ENCODE results near the gene NRXN3.

DNA sequence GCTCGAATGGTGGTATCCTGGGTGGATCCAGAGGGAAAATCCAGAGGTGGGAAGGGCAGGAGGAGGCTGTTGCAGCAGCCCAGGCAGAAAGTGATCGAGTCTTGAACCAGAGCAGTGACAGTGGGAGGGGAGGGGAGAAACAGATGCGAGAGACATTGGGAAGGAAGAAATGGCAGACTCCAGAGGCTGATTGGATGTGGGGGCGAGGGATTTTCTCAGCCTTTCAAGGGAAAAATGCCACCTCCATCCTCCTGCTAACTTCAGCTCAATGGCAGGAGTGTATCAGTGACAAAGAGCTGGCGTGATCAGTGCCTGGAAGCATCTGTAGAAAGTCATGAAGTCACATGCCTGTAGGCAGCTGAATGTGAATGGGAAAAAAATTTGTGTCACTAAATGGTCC is 38.6 kb upstream of the NRXN3 start:
- TF ChIP-seq YY1 (IDR thresholded peaks at IDR 0.05), result no peak
- TF ChIP-seq GABPA (IDR thresholded peaks at IDR 0.05 in 1 of 2, conservative IDR thresholded peaks at IDR 0.05 in 1 of 2), result no peak
- TF ChIP-seq, protein P1, sequence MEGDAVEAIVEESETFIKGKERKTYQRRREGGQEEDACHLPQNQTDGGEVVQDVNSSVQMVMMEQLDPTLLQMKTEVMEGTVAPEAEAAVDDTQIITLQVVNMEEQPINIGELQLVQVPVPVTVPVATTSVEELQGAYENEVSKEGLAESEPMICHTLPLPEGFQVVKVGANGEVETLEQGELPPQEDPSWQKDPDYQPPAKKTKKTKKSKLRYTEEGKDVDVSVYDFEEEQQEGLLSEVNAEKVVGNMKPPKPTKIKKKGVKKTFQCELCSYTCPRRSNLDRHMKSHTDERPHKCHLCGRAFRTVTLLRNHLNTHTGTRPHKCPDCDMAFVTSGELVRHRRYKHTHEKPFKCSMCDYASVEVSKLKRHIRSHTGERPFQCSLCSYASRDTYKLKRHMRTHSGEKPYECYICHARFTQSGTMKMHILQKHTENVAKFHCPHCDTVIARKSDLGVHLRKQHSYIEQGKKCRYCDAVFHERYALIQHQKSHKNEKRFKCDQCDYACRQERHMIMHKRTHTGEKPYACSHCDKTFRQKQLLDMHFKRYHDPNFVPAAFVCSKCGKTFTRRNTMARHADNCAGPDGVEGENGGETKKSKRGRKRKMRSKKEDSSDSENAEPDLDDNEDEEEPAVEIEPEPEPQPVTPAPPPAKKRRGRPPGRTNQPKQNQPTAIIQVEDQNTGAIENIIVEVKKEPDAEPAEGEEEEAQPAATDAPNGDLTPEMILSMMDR (IDR thresholded peaks at IDR 0.05; ENCODE audit: low read depth, low read length, missing input control), result no peak
- TF ChIP-seq, protein P2, sequence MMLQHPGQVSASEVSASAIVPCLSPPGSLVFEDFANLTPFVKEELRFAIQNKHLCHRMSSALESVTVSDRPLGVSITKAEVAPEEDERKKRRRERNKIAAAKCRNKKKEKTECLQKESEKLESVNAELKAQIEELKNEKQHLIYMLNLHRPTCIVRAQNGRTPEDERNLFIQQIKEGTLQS (IDR thresholded peaks at IDR 0.05), result no peak
- TF ChIP-seq, protein P3, sequence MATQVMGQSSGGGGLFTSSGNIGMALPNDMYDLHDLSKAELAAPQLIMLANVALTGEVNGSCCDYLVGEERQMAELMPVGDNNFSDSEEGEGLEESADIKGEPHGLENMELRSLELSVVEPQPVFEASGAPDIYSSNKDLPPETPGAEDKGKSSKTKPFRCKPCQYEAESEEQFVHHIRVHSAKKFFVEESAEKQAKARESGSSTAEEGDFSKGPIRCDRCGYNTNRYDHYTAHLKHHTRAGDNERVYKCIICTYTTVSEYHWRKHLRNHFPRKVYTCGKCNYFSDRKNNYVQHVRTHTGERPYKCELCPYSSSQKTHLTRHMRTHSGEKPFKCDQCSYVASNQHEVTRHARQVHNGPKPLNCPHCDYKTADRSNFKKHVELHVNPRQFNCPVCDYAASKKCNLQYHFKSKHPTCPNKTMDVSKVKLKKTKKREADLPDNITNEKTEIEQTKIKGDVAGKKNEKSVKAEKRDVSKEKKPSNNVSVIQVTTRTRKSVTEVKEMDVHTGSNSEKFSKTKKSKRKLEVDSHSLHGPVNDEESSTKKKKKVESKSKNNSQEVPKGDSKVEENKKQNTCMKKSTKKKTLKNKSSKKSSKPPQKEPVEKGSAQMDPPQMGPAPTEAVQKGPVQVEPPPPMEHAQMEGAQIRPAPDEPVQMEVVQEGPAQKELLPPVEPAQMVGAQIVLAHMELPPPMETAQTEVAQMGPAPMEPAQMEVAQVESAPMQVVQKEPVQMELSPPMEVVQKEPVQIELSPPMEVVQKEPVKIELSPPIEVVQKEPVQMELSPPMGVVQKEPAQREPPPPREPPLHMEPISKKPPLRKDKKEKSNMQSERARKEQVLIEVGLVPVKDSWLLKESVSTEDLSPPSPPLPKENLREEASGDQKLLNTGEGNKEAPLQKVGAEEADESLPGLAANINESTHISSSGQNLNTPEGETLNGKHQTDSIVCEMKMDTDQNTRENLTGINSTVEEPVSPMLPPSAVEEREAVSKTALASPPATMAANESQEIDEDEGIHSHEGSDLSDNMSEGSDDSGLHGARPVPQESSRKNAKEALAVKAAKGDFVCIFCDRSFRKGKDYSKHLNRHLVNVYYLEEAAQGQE (IDR thresholded peaks at IDR 0.05), result no peak
- TF ChIP-seq, protein P4, sequence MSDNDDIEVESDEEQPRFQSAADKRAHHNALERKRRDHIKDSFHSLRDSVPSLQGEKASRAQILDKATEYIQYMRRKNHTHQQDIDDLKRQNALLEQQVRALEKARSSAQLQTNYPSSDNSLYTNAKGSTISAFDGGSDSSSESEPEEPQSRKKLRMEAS (IDR thresholded peaks at IDR 0.05), result no peak
- no peak for TF ChIP-seq EGR1 (IDR thresholded peaks at IDR 0.05; ENCODE audit: low read depth in 2 of 2)
- no peak for TF ChIP-seq RAD21 (IDR thresholded peaks at IDR 0.05)
- no peak for TF ChIP-seq TAF1 (conservative IDR thresholded peaks at IDR 0.05)
- no peak for TF ChIP-seq JUND (IDR thresholded peaks at IDR 0.05)
- no peak for TF ChIP-seq SP1 (IDR thresholded peaks at IDR 0.05)
- TF ChIP-seq, protein P5, sequence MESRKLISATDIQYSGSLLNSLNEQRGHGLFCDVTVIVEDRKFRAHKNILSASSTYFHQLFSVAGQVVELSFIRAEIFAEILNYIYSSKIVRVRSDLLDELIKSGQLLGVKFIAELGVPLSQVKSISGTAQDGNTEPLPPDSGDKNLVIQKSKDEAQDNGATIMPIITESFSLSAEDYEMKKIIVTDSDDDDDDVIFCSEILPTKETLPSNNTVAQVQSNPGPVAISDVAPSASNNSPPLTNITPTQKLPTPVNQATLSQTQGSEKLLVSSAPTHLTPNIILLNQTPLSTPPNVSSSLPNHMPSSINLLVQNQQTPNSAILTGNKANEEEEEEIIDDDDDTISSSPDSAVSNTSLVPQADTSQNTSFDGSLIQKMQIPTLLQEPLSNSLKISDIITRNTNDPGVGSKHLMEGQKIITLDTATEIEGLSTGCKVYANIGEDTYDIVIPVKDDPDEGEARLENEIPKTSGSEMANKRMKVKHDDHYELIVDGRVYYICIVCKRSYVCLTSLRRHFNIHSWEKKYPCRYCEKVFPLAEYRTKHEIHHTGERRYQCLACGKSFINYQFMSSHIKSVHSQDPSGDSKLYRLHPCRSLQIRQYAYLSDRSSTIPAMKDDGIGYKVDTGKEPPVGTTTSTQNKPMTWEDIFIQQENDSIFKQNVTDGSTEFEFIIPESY (IDR thresholded peaks at IDR 0.05), result no peak
- no peak for TF ChIP-seq RXRA (IDR thresholded peaks at IDR 0.05)
